PC-9 (cell line): ENCODE data around the gene DLD.
"Not testable (repeated sequence)": the region's sequence is repeated elsewhere in the genome, so short reads cannot be mapped to it uniquely, and the experiment has no call there.

Experiments used
- CTCF ChIP-seq: fragments of 200-600 bp; sonication (generic); conservative IDR thresholded peaks from 2 replicates; pipeline ENCODE4 v1.6.1; 2017; ENCODE audit warnings: mixed run types, antibody characterized with exemption, mild to moderate bottlenecking, moderate library complexity
- EZH2 ChIP-seq: fragments of 200-600 bp; sonication (generic); IDR thresholded peaks from 2 replicates; pipeline ENCODE4 v1.8.0; 2017; ENCODE audit warnings: antibody characterized with exemption, low read depth

GRCh38 chr7:107848211-107848610, 42.8 kb upstream of the DLD start:
- TF ChIP-seq CTCF, EZH2: not testable (repeated sequence)
